ENCODE data around the gene CDK7.

DNA sequence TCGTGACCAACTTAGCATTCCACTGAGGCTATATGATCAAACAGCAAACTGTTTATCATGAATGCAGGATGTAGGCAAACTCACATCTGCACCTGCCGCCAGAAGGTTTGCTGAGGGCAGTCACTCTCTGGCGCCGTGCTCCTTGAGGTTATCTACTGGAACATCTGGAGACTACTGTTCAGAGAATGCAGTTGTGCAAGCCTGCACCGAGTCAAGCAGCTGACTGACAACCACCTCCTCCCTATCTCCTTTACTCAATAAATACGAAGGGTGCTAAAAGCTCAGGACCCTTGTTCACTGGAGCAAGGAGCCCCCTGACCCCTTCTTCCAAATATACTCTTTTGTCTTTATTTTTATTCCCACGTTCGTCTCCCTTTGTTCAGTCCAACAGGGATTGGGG lies 70.8 kb downstream of the CDK7 start:
- TF ChIP-seq, protein P1, sequence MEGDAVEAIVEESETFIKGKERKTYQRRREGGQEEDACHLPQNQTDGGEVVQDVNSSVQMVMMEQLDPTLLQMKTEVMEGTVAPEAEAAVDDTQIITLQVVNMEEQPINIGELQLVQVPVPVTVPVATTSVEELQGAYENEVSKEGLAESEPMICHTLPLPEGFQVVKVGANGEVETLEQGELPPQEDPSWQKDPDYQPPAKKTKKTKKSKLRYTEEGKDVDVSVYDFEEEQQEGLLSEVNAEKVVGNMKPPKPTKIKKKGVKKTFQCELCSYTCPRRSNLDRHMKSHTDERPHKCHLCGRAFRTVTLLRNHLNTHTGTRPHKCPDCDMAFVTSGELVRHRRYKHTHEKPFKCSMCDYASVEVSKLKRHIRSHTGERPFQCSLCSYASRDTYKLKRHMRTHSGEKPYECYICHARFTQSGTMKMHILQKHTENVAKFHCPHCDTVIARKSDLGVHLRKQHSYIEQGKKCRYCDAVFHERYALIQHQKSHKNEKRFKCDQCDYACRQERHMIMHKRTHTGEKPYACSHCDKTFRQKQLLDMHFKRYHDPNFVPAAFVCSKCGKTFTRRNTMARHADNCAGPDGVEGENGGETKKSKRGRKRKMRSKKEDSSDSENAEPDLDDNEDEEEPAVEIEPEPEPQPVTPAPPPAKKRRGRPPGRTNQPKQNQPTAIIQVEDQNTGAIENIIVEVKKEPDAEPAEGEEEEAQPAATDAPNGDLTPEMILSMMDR (IDR thresholded peaks at IDR 0.05) = no peak
- no peak for TF ChIP-seq POLR2A (IDR thresholded peaks at IDR 0.05)
